Central memory CD4-positive, alpha-beta T cell (primary cell): ENCODE measurements around the gene ADAM12.
"Not testable (repeated sequence)": the region's sequence is repeated elsewhere in the genome, so short reads cannot be mapped to it uniquely, and the experiment has no call there.

Experiments used
- DNase-seq: peaks from one replicate; pipeline ENCODE4 v3.0.0; 2022

ADAM12 gene

DNA sequence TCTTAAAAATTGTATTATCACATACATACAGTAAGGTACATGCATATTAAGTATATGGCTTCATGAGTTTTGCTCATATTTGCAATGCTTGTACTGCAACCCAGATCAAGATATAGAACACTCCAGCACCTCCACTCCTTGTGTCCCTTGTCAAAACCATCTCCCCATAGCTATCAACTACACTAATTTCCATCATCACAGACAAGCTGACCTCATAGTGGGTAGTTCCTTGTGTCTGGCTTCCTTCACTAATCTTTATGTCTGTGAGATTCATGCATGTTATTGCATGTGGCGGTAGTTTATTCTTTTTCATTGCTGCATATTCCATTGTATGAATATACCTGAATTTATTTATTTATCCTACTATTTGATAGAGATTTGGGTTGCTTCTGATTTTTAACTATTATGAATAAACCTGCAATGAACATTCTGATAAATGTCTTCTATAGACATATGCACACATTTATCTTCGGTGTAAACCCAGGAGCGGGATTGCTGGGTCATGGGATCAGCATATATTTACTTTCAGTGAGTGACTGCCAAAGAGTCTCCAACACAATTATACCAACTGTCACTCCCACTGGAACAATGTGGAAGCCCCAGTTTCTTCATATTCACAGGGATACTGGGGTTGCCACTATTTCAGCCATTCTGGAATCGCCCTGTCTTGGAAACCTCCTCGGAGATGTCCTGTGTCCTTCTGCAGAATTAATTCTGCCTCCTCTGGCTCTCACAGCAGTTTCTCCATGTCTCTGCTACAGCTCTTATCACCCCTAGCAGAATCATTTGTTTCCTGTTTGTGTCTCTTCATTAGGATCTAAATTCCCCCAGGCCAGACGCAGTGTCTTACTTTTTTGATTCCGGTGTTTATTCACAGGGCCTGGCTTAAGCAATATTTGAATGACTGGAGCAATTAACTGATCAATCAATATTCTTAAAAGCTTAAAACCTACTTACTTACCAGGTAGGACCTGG, 14.7 kb upstream of the ADAM12 start:
- no peak for DNase-seq

GRCh38 chr10:126400641-126401040, 12.4 kb upstream of the ADAM12 start:
- DNase-seq: no peak

GRCh38 chr10:126398924-126399323, 10.6 kb upstream of the ADAM12 start:
- no peak for DNase-seq

DNA sequence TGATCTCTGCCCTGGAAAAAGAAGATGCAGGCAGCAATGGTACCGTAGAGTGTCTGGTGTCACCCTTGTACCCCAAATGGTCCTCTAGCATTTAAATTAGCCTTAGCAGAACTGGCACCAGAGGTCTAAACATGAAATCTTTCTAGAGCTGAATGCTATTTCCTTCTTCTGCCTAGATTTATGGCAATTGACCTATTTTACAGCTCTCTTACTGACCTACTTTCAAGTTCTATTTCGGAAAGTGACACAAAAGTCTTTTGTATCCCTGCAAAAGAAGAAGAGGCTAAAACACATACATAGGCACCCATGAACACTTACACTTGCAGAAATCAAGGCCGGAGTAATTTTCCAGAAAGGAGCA, 10.1 kb upstream of the ADAM12 start:
- DNase-seq: no peak

- DNase-seq: no peak
Measured at GRCh38 chr10:126397640-126398382, 9.5 kb upstream of the ADAM12 start.

GRCh38 chr10:126397156-126397555, 8.9 kb upstream of the ADAM12 start:
- no peak for DNase-seq

- DNase-seq: no peak
Measured at GRCh38 chr10:126394948-126395347, 6.7 kb upstream of the ADAM12 start.

- DNase-seq: peak; percentile 9
Measured at GRCh38 chr10:126393076-126393475, 4.8 kb upstream of the ADAM12 start.

- DNase-seq: no peak
Measured at GRCh38 chr10:126392469-126392868, 4.2 kb upstream of the ADAM12 start.

DNA sequence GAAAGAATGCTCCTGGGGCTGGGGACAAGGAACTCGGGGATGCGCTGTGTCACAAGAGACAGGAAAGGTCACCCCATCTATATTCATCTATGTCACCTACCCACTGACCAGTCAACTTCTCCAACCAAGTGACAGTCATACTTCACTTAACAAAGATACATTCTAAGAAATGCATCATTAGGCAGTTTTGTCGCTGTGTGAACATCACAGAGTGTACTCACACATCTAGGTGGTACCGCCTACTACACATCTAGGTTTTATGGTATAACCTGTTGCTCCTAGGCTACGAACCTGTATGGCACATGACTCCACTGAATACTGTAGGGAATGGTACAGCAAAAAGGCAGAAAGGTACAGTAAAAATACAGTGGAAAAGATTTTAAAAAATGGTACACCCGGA, 3.8 kb upstream of the ADAM12 start:
- DNase-seq: no peak

DNA sequence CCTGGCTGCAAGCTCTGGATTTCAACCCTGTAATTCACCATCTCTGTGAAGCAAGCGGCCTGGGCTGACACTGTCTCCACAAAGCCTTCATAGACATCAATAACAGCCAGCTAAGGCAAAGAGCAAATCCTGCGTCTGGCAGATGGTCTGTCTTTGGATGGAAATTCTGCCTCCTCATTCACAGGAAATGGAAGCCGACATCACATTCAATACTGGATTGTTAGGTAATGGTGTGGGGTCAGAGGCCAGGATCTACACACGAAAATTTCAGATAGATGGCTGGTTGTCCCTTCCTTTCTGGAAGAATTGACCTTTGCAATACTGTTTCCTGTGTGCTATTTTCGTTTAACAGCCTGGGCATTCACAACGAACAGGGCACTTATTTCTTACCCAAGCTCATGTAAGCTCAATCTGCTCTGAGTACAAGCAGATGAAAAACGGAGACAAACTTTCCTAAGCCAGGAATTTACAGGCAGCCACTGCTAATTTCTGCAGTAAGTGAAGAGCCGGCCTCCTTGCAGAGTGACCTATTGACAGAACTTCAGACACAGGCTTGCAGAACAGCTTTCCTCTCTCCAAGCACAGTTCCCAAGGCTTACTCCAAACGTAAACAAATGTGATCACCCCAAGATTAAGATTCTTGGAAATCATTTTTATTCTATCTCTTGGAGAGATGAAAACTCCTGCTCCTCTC, 3.1 kb upstream of the ADAM12 start:
- DNase-seq: no peak

DNA sequence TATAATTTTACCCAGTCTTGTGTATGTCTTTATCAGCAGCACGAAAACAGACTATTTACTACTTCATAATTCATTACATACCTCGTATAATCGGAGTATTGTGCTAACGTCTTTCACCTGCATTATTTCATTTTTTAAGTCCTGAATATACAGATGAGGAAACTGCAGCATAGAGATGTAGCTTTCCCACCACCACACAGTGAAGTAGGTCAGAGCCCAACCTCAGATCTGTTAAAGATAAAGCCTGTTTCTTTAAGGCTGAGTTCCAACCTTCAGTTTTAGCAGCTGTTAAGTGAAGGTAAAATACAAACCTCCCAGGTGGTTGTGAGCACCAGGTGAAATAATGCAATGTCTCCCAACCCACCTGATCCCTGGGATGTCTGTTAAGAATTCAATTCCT, 2.0 kb upstream of the ADAM12 start:
- DNase-seq: peak; percentile 44

DNA sequence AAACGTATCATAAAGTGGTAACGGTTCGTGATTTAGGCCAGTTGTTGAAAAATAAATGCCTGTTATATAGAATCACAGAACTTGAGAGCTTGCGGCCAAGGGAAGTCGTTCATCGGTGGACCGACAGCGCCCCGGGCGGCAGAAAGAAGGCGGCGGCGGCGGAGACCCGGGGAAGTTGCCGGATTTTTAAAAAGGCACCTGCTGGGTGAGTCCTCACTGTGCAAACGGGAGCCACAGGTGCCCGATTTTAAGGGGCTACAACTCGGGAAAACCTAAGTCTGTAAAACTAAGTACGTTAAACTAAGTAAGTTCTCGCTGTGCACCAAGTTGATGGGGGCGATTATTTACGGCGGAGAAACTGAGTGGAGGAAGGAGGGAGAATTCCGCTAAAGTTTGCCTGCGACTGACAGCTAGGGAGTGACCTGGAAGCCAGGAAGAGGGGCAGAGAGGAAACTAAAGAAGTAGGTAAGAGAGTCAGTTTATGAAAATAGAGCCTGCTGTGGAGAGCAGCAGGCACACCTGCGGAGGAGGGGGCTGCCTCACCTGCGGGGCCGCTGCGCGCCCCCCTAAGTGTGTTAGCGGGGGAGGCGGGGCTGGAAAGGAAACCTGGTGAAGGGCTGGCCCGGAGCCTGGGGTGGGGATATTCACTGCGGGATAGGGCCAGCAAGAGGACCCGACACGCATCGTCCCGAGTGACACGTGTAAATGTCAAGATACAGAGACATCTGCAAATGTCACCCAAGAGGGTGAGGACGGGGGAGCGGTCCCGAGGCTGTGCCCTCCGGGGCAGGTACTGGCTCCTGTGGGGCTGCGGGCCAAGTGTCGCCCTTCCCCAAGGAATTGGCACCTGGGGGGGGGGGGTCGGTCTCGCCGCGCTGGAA, 996 bp downstream of the ADAM12 start:
- DNase-seq: peak; percentile 44

DNA sequence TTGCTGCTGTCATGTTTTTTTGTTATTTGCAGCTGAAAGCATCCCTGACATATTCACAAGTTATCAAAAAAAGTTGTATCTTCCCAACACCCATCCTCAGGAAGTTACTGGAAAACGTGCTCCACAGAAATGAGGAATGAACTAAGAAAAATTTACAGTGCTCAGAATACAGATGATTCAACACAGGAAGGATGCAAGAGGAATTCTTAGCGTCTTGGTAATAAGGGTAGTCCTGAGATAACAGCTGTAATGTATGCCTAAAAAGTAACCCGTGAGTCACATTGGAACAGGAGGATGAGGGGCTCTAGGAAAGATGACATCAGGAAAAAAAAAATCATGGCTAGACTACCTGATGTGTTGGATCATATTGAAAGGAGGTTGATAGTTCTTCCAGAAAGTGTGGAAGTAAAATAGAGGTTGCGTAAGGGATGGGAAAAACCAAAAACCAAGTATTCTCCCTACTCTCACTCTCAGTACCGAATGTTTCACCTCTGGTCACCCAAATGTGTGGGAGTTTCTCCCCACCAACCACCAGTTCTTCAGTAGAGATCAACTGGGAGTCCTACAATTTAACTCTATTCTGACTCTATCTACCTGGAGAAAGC, 3.9 kb downstream of the ADAM12 start:
- no peak for DNase-seq

DNA sequence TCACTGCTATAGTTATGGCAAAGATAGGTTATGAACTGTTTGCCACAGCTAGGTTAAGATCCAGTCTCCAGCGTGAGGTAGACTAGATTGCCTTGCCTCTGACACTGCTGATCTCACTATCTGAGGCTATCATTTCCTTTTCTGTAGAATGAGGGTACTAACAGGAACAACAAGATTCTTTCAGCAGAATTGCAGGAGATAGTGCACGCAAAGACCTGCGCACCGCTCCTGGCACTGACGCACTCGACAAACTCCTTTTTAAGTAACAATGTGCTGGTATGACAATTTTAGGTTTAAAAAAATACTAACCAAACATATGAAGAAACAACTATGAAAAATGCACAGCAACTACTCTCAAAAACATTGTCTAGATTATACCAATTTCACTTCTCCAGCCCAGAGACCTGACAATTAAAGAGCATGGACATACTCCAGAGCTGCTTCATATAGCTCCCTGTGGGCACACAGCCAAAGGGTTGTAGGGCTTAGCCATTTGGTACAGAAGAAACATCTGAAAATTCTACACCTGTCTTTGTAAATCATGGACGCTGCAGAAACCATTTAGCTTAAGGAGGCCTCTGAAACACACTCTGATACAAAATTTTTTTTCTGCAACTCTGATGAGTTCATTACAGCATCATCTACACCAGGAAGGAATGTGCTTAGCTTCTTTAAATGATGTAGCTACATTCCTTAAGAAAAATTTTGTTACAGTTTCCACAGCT, 7.8 kb downstream of the ADAM12 start:
- DNase-seq: no peak

DNA sequence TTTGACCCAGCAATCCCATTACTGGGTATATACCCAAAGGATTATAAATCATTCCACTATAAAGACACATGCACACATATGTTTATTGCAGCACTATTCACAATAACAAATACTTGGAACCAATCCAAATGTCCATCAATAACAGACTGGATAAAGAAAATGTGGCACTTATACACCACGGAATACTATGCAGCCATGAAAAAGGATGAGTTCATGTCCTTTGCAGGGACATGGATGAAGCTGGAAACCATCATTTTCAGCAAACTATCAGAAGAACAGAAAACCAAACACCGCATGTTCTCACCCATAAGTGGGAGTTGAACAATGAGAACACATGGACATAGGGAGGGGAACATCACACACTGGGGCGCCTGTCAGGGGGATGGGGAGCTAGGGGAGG, 9.1 kb downstream of the ADAM12 start:
- DNase-seq: not testable (repeated sequence)

DNA sequence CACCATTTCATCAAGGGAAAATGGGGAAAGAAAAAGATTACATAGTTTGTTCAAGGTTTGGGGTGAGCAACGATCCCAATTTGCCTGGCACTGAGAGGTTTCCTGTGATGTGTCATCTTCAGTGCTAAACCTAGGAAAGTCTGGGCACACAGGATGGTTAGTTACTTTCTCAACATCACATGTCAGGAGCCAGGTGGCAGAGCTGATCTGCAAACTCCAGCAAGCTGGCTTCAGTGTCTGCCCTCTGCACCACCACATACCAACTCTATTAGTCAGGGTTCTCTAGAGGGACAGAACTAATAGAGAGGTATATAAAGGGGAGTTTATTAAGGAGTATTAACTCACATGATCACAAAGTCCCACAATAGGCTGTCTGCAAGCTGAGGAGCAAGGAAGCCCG, 11.3 kb downstream of the ADAM12 start:
- no peak for DNase-seq

GRCh38 chr10:126375926-126376554, 12.2 kb downstream of the ADAM12 start:
- DNase-seq: no peak

DNA sequence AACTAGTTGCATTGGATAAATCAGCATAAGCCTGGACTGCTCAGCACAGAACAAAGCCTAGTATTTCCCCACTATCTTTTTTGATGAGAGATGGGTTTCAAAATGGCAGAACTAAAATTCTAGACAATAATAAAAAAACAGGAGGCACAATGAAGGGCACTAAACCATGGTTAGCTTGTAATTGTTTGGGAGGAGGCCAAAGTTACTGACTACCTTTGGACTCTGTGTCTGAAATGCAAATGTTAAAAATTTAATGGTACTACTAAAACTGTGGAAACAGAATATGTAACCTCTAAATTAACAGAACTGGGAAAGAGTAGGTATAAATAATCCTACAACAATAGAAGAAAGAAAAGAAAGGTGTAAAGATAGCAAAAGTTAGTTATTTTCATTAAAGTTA, 13.0 kb downstream of the ADAM12 start:
- no peak for DNase-seq

GRCh38 chr10:126374435-126374834, 13.8 kb downstream of the ADAM12 start:
- no peak for DNase-seq

GRCh38 chr10:126373972-126374371, 14.3 kb downstream of the ADAM12 start:
- no peak for DNase-seq
